HepG2 (cell line): ENCODE results near the gene PLXNB2. TPM values are rescaled to one million over a fixed set of nuclear protein-coding genes. Genes with fewer than 3 reads are reported as not detected.

Source experiments
- BRD4 ChIP-seq: sonication (generic); formaldehyde crosslinking; IDR thresholded peaks from 2 replicates; pipeline ENCODE4 v1.4.0; 2020; ENCODE audit warnings: missing genetic modification reagents
- CSRNP2 ChIP-seq: sonication (generic); formaldehyde crosslinking; conservative IDR thresholded peaks from 2 replicates; pipeline ENCODE4 v1.8.0; 2022; ENCODE audit warnings: low read depth, missing genetic modification reagents
- ELF1 ChIP-seq: sonication (generic); formaldehyde crosslinking; IDR thresholded peaks from 2 replicates; pipeline ENCODE4 v1.4.0; 2020; ENCODE audit warnings: missing genetic modification reagents
- ETV6 ChIP-seq: sonication (generic); formaldehyde crosslinking; conservative IDR thresholded peaks from 2 replicates; pipeline ENCODE4 v1.4.0; 2020; ENCODE audit warnings: missing genetic modification reagents
- FOXO4 ChIP-seq: sonication (generic); formaldehyde crosslinking; conservative IDR thresholded peaks from 2 replicates; pipeline ENCODE4 v1.8.1; 2023; ENCODE audit warnings: missing genetic modification reagents
- MZF1 ChIP-seq: sonication (generic); formaldehyde crosslinking; IDR thresholded peaks from 2 replicates; pipeline ENCODE4 v1.8.1; 2023; ENCODE audit warnings: mild to moderate bottlenecking, missing genetic modification reagents, borderline replicate concordance
- PREB ChIP-seq: sonication (generic); formaldehyde crosslinking; IDR thresholded peaks from 2 replicates; pipeline ENCODE4 v1.4.0; 2020; ENCODE audit warnings: missing genetic modification reagents
- RNF219 ChIP-seq: sonication (generic); formaldehyde crosslinking; IDR thresholded peaks from 2 replicates; pipeline ENCODE4 v1.5.0; 2020; ENCODE audit warnings: mild to moderate bottlenecking, missing genetic modification reagents
- SIN3A ChIP-seq: IDR thresholded peaks from 2 replicates; pipeline ENCODE4 v1.6.1; 2011; ENCODE audit warnings: low read depth, mild to moderate bottlenecking, control low read depth, low read length, borderline replicate concordance
- SMAD3 ChIP-seq: sonication (generic); formaldehyde crosslinking; IDR thresholded peaks from 2 replicates; pipeline ENCODE4 v1.4.0; 2020; ENCODE audit warnings: missing genetic modification reagents
- ZBTB1 ChIP-seq: sonication (generic); formaldehyde crosslinking; IDR thresholded peaks from 2 replicates; pipeline ENCODE4 v1.4.0; 2020; ENCODE audit warnings: missing genetic modification reagents, borderline replicate concordance
- ZBTB3 ChIP-seq: sonication (generic); formaldehyde crosslinking; IDR thresholded peaks from 2 replicates; pipeline ENCODE4 v1.4.0; 2020; ENCODE audit warnings: low read depth, mild to moderate bottlenecking, moderate library complexity, missing genetic modification reagents, borderline replicate concordance
- ZNF276 ChIP-seq: sonication (generic); formaldehyde crosslinking; IDR thresholded peaks from 2 replicates; pipeline ENCODE4 v1.4.0; 2020; ENCODE audit warnings: mild to moderate bottlenecking, low read depth, missing genetic modification reagents
- ZNF609 ChIP-seq: sonication (generic); formaldehyde crosslinking; IDR thresholded peaks from 2 replicates; pipeline ENCODE4 v1.4.0; 2020; ENCODE audit warnings: mild to moderate bottlenecking, missing genetic modification reagents, borderline replicate concordance
- polyA plus RNA-seq, 8 experiments: library from polyadenylated mRNA; depleted of rRNA in 3 of 8; stranded (reverse) in 7 of 8; unstranded in 1 of 8; fragments of >200 nt; fragmentation: Illumina TruSeq in 4 of 8; extraction: Trizol in 4 of 8; gene quantifications; 2 replicates each; pipeline versions ENCODE4 v1.2.1 to v1.2.3, GENCODE V29; 2011 to 2016; ENCODE audit warnings: low read depth in 4 of 8, missing spikeins in 1 of 8, mixed read lengths in 1 of 8; ENCODE audit not compliant: insufficient read depth in 1 of 8
- total RNA-seq, 5 experiments: library from RNA; depleted of rRNA; stranded (reverse); fragments of >200 nt; fragmentation: Illumina TruSeq; extraction: Trizol; gene quantifications; 2 replicates each; pipeline ENCODE4 v1.2.3, GENCODE V29; 2016; ENCODE audit warnings: low read depth in 1 of 5

The PLXNB2 gene
- total and polyA plus RNA-seq, 2 of the 13 experiments (the other 11 are each of a cell fraction or from before 2014, with no cell fraction given): 32.6 to 68.9 TPM

GRCh38 chr22:50293441-50294318 is 13.8 kb downstream of the PLXNB2 start (continued):
- TF ChIP-seq ZBTB3 (CRISPR knock-in tag) (no peak), CSRNP2 (no peak), ZNF609 (peak; percentile 82), ZNF276 (CRISPR knock-in tag) (no peak), PREB (CRISPR knock-in tag) (no peak), BRD4 (peak; percentile 97), ELF1 (CRISPR knock-in tag) (peak; percentile 93), ZBTB1 (CRISPR knock-in tag) (no peak), FOXO4 (no peak), SMAD3 (CRISPR knock-in tag) (0 out of 2 replicates have a peak, but pooled peaks have one; percentile 58), ETV6 (peak; percentile 68; the same call in 1 of the 2 replicates), RNF219 (CRISPR knock-in tag) (no peak), SIN3A (peak; percentile 60; the same call in 1 of the 2 replicates), MZF1 (CRISPR knock-in tag) (no peak)
